H9 (cell line): ENCODE measurements around the gene TOM1L2. TPM values are rescaled to one million over a fixed set of nuclear protein-coding genes. Genes with fewer than 3 reads are reported as not detected.
A peak's percentile ranks its signal among the peaks of the same experiment; 100 is the strongest.

Experiments
- DNase-seq: peaks from one replicate; pipeline ENCODE4 v3.0.0-alpha.2; 2017
- H2AFZ ChIP-seq: one replicate; pipeline ENCODE4 v1.6.1; 2013; ENCODE audit warnings: mild to moderate bottlenecking, low read length, control low read depth, moderate library complexity
- H2AK5ac ChIP-seq: 2 replicates; pipeline ENCODE4 v1.6.1; 2013; ENCODE audit warnings: low read length, control low read depth, mixed read lengths; ENCODE audit not compliant: insufficient read length
- H2BK120ac ChIP-seq: one replicate; pipeline ENCODE4 v1.6.1; 2013; ENCODE audit warnings: low read depth, mild to moderate bottlenecking, low read length, control low read depth, inconsistent platforms; ENCODE audit not compliant: poor library complexity, severe bottlenecking
- H2BK12ac ChIP-seq: 2 replicates; pipeline ENCODE4 v1.6.1; 2013; ENCODE audit warnings: low read length, control low read depth, mixed read lengths, low read depth; ENCODE audit not compliant: insufficient read length
- H2BK15ac ChIP-seq: 2 replicates; pipeline ENCODE4 v1.6.1; 2013; ENCODE audit warnings: low read depth, low read length, control low read depth
- H2BK20ac ChIP-seq: one replicate; pipeline ENCODE4 v1.6.1; 2013; ENCODE audit warnings: low read depth, mild to moderate bottlenecking, low read length, control low read depth, inconsistent platforms; ENCODE audit not compliant: poor library complexity, severe bottlenecking
- H2BK5ac ChIP-seq: 2 replicates; pipeline ENCODE4 v1.6.1; 2013; ENCODE audit warnings: low read length, control low read depth, mixed read lengths; ENCODE audit not compliant: insufficient read length
- H3K14ac ChIP-seq: 2 replicates; pipeline ENCODE4 v1.6.1; 2013; ENCODE audit warnings: low read length, control low read depth; ENCODE audit not compliant: insufficient read depth
- H3K18ac ChIP-seq: 2 replicates; pipeline ENCODE4 v1.6.1; 2013; ENCODE audit warnings: low read depth, mild to moderate bottlenecking, mixed read lengths, low read length, control low read depth; ENCODE audit not compliant: insufficient read length
- H3K23ac ChIP-seq: 2 replicates; pipeline ENCODE4 v1.6.1; 2013; ENCODE audit warnings: low read length, control low read depth, mixed read lengths, low read depth; ENCODE audit not compliant: insufficient read length
- H3K23me2 ChIP-seq: 2 replicates; pipeline ENCODE4 v1.6.1; 2013; ENCODE audit warnings: low read depth, mild to moderate bottlenecking, mixed read lengths, low read length, control low read depth; ENCODE audit not compliant: insufficient read length, poor library complexity, severe bottlenecking
- H3K27ac ChIP-seq: 2 replicates; pipeline ENCODE4 v1.5.1; 2013; ENCODE audit warnings: low read length, control low read depth, mixed read lengths, low read depth; ENCODE audit not compliant: insufficient read length
- H3K27me3 ChIP-seq: 2 replicates; pipeline ENCODE4 v1.6.1; 2013; ENCODE audit warnings: low read length, control low read depth, inconsistent platforms; ENCODE audit not compliant: insufficient read depth
- H3K4ac ChIP-seq: 2 replicates; pipeline ENCODE4 v1.6.1; 2013; ENCODE audit warnings: low read depth, mild to moderate bottlenecking, control low read depth, inconsistent platforms, low read length, moderate library complexity
- H3K4me1 ChIP-seq: 2 replicates; pipeline ENCODE4 v1.6.1; 2013; ENCODE audit warnings: low read length, control low read depth, inconsistent platforms; ENCODE audit not compliant: insufficient read depth
- H3K4me2 ChIP-seq: 2 replicates; pipeline ENCODE4 v1.6.1; 2013; ENCODE audit warnings: low read length, control low read depth, mixed read lengths; ENCODE audit not compliant: insufficient read length, insufficient read depth
- H3K56ac ChIP-seq: 2 replicates; pipeline ENCODE4 v1.6.1; 2013; ENCODE audit warnings: low read depth, mild to moderate bottlenecking, mixed read lengths, low read length, control low read depth; ENCODE audit not compliant: insufficient read length
- H3K79me1 ChIP-seq: 2 replicates; pipeline ENCODE4 v1.6.1; 2013; ENCODE audit warnings: low read depth, mild to moderate bottlenecking, moderate library complexity, low read length, control low read depth, inconsistent platforms; ENCODE audit not compliant: insufficient read depth, poor library complexity, severe bottlenecking
- H3K79me2 ChIP-seq: 2 replicates; pipeline ENCODE4 v1.6.1; 2013; ENCODE audit warnings: low read length, control low read depth, inconsistent platforms; ENCODE audit not compliant: insufficient read depth
- H3K9ac ChIP-seq: 2 replicates; pipeline ENCODE4 v1.6.1; 2013; ENCODE audit warnings: low read length, control low read depth, mixed read lengths; ENCODE audit not compliant: insufficient read length; ENCODE audit errors: extremely low read depth
- H3K9me3 ChIP-seq: one replicate; pipeline ENCODE4 v1.6.1; 2013; ENCODE audit warnings: low read depth, low read length, inconsistent platforms; ENCODE audit not compliant: control insufficient read depth
- H3T11ph ChIP-seq: one replicate; pipeline ENCODE4 v1.6.1; 2013; ENCODE audit warnings: mild to moderate bottlenecking, low read length, control low read depth, inconsistent platforms
- H4K20me1 ChIP-seq: one replicate; pipeline ENCODE4 v1.6.1; 2013; ENCODE audit not compliant: control insufficient read depth, insufficient read length, insufficient read depth
- H4K5ac ChIP-seq: 2 replicates; pipeline ENCODE4 v1.6.1; 2013; ENCODE audit warnings: low read depth, mild to moderate bottlenecking, mixed read lengths, low read length, control low read depth; ENCODE audit not compliant: insufficient read length
- H4K8ac ChIP-seq: replicated peaks from 2 replicates; pipeline ENCODE4 v1.6.1; 2013; ENCODE audit warnings: low read length, control low read depth, mixed read lengths, low read depth; ENCODE audit not compliant: insufficient read length
- H4K91ac ChIP-seq: 2 replicates; pipeline ENCODE4 v1.6.1; 2013; ENCODE audit warnings: low read depth, mild to moderate bottlenecking, moderate library complexity, mixed read lengths, low read length, control low read depth; ENCODE audit not compliant: insufficient read length
- H3K27ac Mint-ChIP-seq, 3 experiments: 2 replicates in 2 of 3; 3 replicates in 1 of 3; pipeline ENCODE4 v1.8.0; 2020 to 2021; ENCODE audit warnings: mixed read lengths in 3 of 3, mild to moderate bottlenecking in 1 of 3, moderate library complexity in 1 of 3
- H3K27me3 Mint-ChIP-seq: 2 replicates; pipeline ENCODE4 v1.8.0; 2021; ENCODE audit warnings: low read depth, mild to moderate bottlenecking, moderate library complexity, mixed read lengths
- H3K36me3 Mint-ChIP-seq, 3 experiments: 2 replicates in 2 of 3; 3 replicates in 1 of 3; pipeline ENCODE4 v1.8.0; 2020 to 2021; ENCODE audit warnings: low read depth in 3 of 3, mixed read lengths in 3 of 3; ENCODE audit not compliant: insufficient read depth in 1 of 3
- H3K4me1 Mint-ChIP-seq, 2 experiments: 2 replicates each; pipeline ENCODE4 v1.8.0; 2020; ENCODE audit warnings: mixed read lengths in 2 of 2
- H3K4me3 Mint-ChIP-seq, 2 experiments: 2 replicates in 1 of 2; 3 replicates in 1 of 2; pipeline ENCODE4 v1.8.0; 2020 to 2021; ENCODE audit warnings: mild to moderate bottlenecking in 2 of 2, mixed read lengths in 2 of 2, moderate library complexity in 1 of 2
- H3K9me3 Mint-ChIP-seq, 2 experiments: 2 replicates in 1 of 2; 3 replicates in 1 of 2; pipeline ENCODE4 v1.8.0; 2020; ENCODE audit warnings: mild to moderate bottlenecking in 2 of 2, mixed read lengths in 2 of 2, moderate library complexity in 1 of 2
- WGBS: extraction: QIAGEN DNeasy Blood & Tissue Kit; methylation state at CpG from one replicate; pipeline ENCODE4 v1.1.7; 2013; ENCODE audit warnings: missing lambda C conversion rate, low lambda C conversion rate, mixed read lengths; ENCODE audit not compliant: insufficient read length; ENCODE audit errors: extremely low coverage; 5-methylcytosine and 5-hydroxymethylcytosine counted together
- total RNA-seq: library from RNA; stranded (reverse); gene quantifications from 2 replicates; pipeline ENCODE4 v1.2.1, GENCODE V29; 2021
- TF ChIP-seq, protein P1 (sequence below): fragments of 200-600 bp; sonication (generic); conservative IDR thresholded peaks from 3 replicates; pipeline ENCODE4 v1.8.0; 2021; ENCODE audit warnings: antibody characterized with exemption, mild to moderate bottlenecking

TOM1L2 gene
- total RNA-seq, 1 experiment from 2014 or later = 4.6 TPM

DNA sequence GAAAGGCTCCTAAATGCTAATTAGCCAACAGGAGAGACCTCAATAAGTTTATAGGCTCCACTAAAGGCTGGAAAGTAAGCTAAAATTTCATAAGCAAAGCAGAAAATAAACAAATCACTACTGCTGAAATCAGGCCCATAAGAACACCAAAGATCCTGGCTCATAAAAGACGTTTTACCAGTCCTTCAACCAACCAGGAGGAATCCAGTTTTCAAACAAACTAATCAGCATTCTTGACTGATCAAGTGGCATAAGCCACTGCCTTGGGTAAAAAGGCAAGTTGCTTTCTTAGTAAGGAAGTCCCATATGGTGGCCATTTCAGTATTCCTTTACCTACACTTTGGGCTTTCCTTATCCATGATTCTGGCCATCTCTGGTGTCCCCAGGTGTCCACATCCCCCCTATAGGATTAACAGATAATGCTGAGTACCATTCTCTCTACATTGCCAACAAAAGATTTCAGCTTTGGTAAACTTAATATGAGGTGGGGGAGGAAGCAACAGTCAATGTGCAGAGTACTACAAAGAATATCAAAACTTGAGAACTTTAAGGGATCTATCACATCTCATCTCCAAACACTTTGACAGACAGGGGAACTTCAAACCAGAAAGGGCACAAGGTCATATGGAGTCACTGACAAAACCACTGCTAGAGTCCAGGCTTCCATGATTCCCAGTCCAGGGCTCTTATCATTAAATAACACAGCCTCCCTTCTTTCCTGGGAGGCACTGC, 1.3 kb downstream of the TOM1L2 start:
- no peak overlapping the region for H3K27ac ChIP-seq
- H3T11ph ChIP-seq = no peak overlapping the region
- peaks cover 4 to 9% of the 10 kb centered on the region in 2 experiments; a peak in 3 of 4 replicates for H3K4me1 Mint-ChIP-seq
- H4K91ac ChIP-seq = no peak overlapping the region
- no peaks in the 10 kb centered on the region for H3K79me2 ChIP-seq
- H3K9me3 Mint-ChIP-seq = no peaks in the 10 kb centered on the region
- no peak overlapping the region for H2BK5ac ChIP-seq
- H2BK15ac ChIP-seq = no peak overlapping the region
- TF ChIP-seq, protein P1, sequence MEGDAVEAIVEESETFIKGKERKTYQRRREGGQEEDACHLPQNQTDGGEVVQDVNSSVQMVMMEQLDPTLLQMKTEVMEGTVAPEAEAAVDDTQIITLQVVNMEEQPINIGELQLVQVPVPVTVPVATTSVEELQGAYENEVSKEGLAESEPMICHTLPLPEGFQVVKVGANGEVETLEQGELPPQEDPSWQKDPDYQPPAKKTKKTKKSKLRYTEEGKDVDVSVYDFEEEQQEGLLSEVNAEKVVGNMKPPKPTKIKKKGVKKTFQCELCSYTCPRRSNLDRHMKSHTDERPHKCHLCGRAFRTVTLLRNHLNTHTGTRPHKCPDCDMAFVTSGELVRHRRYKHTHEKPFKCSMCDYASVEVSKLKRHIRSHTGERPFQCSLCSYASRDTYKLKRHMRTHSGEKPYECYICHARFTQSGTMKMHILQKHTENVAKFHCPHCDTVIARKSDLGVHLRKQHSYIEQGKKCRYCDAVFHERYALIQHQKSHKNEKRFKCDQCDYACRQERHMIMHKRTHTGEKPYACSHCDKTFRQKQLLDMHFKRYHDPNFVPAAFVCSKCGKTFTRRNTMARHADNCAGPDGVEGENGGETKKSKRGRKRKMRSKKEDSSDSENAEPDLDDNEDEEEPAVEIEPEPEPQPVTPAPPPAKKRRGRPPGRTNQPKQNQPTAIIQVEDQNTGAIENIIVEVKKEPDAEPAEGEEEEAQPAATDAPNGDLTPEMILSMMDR = no peak
- H2BK120ac ChIP-seq = no peak overlapping the region
- H3K27me3 Mint-ChIP-seq = no peaks in the 10 kb centered on the region; the same call in 1 of the 2 replicates
- H3K36me3 Mint-ChIP-seq = no peaks in the 10 kb centered on the region
- H3K9ac ChIP-seq = no peak overlapping the region
- H2AFZ ChIP-seq = no peak overlapping the region
- H3K4me1 ChIP-seq = peaks cover 3% of the 10 kb centered on the region; the same call in 1 of the 2 replicates
- no peaks in the 10 kb centered on the region for H4K20me1 ChIP-seq
- H3K4me3 Mint-ChIP-seq = peak overlapping the region; percentile 65 to 78
- H3K18ac ChIP-seq = no peak overlapping the region
- H3K56ac ChIP-seq = no peak overlapping the region
- no peak overlapping the region for H3K23ac ChIP-seq
- H3K14ac ChIP-seq = no peak overlapping the region
- no CpG with 5 or more reads among the region's 1 CpG for WGBS
- H2AK5ac ChIP-seq = no peak overlapping the region
- no peak overlapping the region for H3K4ac ChIP-seq
- H4K8ac ChIP-seq = no peak overlapping the region
- no peaks in the 10 kb centered on the region for H3K27me3 ChIP-seq
- no peak overlapping the region for H4K5ac ChIP-seq
- H2BK12ac ChIP-seq = no peak overlapping the region
- DNase-seq = no peak
- no peaks in the 10 kb centered on the region for H3K23me2 ChIP-seq
- H3K79me1 ChIP-seq = no peaks in the 10 kb centered on the region
- no peak overlapping the region for H3K4me2 ChIP-seq
- no peak overlapping the region for H2BK20ac ChIP-seq
- H3K27ac Mint-ChIP-seq = no peak overlapping the region
- no peaks in the 10 kb centered on the region for H3K9me3 ChIP-seq
